ENCODE measurements around the gene CACHD1. TPM values are rescaled to one million over a fixed set of nuclear protein-coding genes. Genes with fewer than 3 reads are reported as not detected.

Gene CACHD1
- total RNA-seq, 1 donor from 2014 or later = 32.0 TPM

GRCh38 chr1:64588876-64589275 lies 118.9 kb downstream of the CACHD1 start:
- Histone ChIP-seq H3K36me3 (no peaks in the 10 kb centered on the region), H3K9me3 (no peaks in the 10 kb centered on the region), H3K27ac (no peak overlapping the region), H3K4me3 (no peak overlapping the region), H3K27me3 (ENCODE audit: low read depth) (no peaks in the 10 kb centered on the region), H3K4me1 (peaks cover 4% of the 10 kb centered on the region)
- DNase-seq = no peak
- ATAC-seq = no peak
- TF ChIP-seq CTCF (IDR thresholded peaks at IDR 0.05) = no peak
- intact Hi-C loops (cut with DNase I) = no loop called here

- no peak for TF ChIP-seq CTCF (IDR thresholded peaks at IDR 0.05)
- H3K9me3 ChIP-seq = no peaks in the 10 kb centered on the region
- H3K4me3 ChIP-seq = no peak overlapping the region
- no peaks in the 10 kb centered on the region for H3K27me3 ChIP-seq (ENCODE audit: low read depth)
- peaks cover 11% of the 10 kb centered on the region for H3K4me1 ChIP-seq
- DNase-seq (no peak), ATAC-seq (no peak)
- intact Hi-C loops (cut with DNase I) = no loop called here
- no peaks in the 10 kb centered on the region for H3K36me3 ChIP-seq
- no peak overlapping the region for H3K27ac ChIP-seq
Observed at GRCh38 chr1:64590316-64590715, 120.4 kb downstream of the CACHD1 start.

GRCh38 chr1:64594446-64594845 lies 124.5 kb downstream of the CACHD1 start:
- DNase-seq (no peak), ATAC-seq (peak in 1 of 2 donors; percentile 28)
- no peak for TF ChIP-seq CTCF (IDR thresholded peaks at IDR 0.05)
- H3K27me3 ChIP-seq (ENCODE audit: low read depth) = no peaks in the 10 kb centered on the region
- no peaks in the 10 kb centered on the region for H3K36me3 ChIP-seq
- H3K9me3 ChIP-seq = no peaks in the 10 kb centered on the region
- no peak overlapping the region for H3K27ac ChIP-seq
- intact Hi-C loops (cut with DNase I) = no loop called here
- H3K4me1 ChIP-seq = peaks cover 37% of the 10 kb centered on the region
- no peak overlapping the region for H3K4me3 ChIP-seq

GRCh38 chr1:64595871-64596515 lies 126.1 kb downstream of the CACHD1 start:
- Histone ChIP-seq H3K9me3 (no peaks in the 10 kb centered on the region), H3K27me3 (ENCODE audit: low read depth) (no peaks in the 10 kb centered on the region), H3K4me3 (no peak overlapping the region), H3K27ac (no peak overlapping the region), H3K4me1 (peaks cover 37% of the 10 kb centered on the region), H3K36me3 (no peaks in the 10 kb centered on the region)
- intact Hi-C loops (cut with DNase I) = no loop called here
- peak; percentile 33 to 79 for ATAC-seq
- TF ChIP-seq CTCF (IDR thresholded peaks at IDR 0.05) = no peak
- no peak for DNase-seq

- DNase-seq (no peak), ATAC-seq (no peak)
- Histone ChIP-seq H3K4me3 (no peak overlapping the region), H3K27me3 (ENCODE audit: low read depth) (no peaks in the 10 kb centered on the region), H3K36me3 (no peaks in the 10 kb centered on the region), H3K27ac (no peak overlapping the region), H3K9me3 (no peaks in the 10 kb centered on the region), H3K4me1 (peaks cover 37% of the 10 kb centered on the region)
- intact Hi-C loops (cut with DNase I) = no loop called here
- TF ChIP-seq CTCF (IDR thresholded peaks at IDR 0.05) = no peak
Observed at GRCh38 chr1:64597113-64597512, 127.2 kb downstream of the CACHD1 start.
